Osteocyte (in vitro differentiated cells): Measurements from ENCODE around the gene OTOG. TPM values are rescaled to one million over a fixed set of nuclear protein-coding genes. Genes with fewer than 3 reads are reported as not detected.

ENCODE experiments used
- DNase-seq: peaks from one replicate; pipeline ENCODE4 v3.0.0; 2021; ENCODE audit warnings: mixed read lengths; ENCODE audit not compliant: unreplicated experiment; ENCODE audit errors: extremely low spot score
- H3K27ac Mint-ChIP-seq: one replicate; pipeline ENCODE4 v1.8.0; 2021; ENCODE audit warnings: mild to moderate bottlenecking, mixed read lengths; ENCODE audit not compliant: unreplicated experiment
- H3K27me3 Mint-ChIP-seq: one replicate; pipeline ENCODE4 v1.8.0; 2021; ENCODE audit warnings: mixed read lengths; ENCODE audit not compliant: unreplicated experiment
- H3K36me3 Mint-ChIP-seq: one replicate; pipeline ENCODE4 v1.8.0; 2021; ENCODE audit warnings: mixed read lengths; ENCODE audit not compliant: unreplicated experiment
- H3K4me1 Mint-ChIP-seq: one replicate; pipeline ENCODE4 v1.8.0; 2021; ENCODE audit warnings: mixed read lengths; ENCODE audit not compliant: unreplicated experiment
- H3K4me3 Mint-ChIP-seq: one replicate; pipeline ENCODE4 v1.8.0; 2021; ENCODE audit warnings: mild to moderate bottlenecking, moderate library complexity, mixed read lengths; ENCODE audit not compliant: unreplicated experiment
- H3K9me3 Mint-ChIP-seq: one replicate; pipeline ENCODE4 v1.8.0; 2021; ENCODE audit warnings: mixed read lengths; ENCODE audit not compliant: unreplicated experiment
- CTCF ChIP-seq: fragments of 200-600 bp; sonication (generic); IDR thresholded peaks from 2 replicates; pipeline ENCODE4 v1.5.0; 2021; ENCODE audit warnings: antibody characterized with exemption, mild to moderate bottlenecking, moderate library complexity
- total RNA-seq: library from RNA; stranded (reverse); gene quantifications from 2 replicates; pipeline ENCODE4 v1.2.1, GENCODE V29; 2021

OTOG gene
- total RNA-seq, 1 donor from 2014 or later: not detected

- Mint-ChIP-seq H3K27me3 (peaks cover 14% of the 10 kb centered on the region), H3K4me3 (no peak overlapping the region), H3K27ac (peak overlapping the region; percentile 38), H3K4me1 (no peaks in the 10 kb centered on the region), H3K36me3 (no peaks in the 10 kb centered on the region), H3K9me3 (no peaks in the 10 kb centered on the region)
- TF ChIP-seq CTCF: no peak
- DNase-seq: no peak
Observed at GRCh38 chr11:17696741-17697140, 149.7 kb downstream of the OTOG start.

Other genes starting within 250 kb of the OTOG start
- 7.5 and 9.0 TPM in 2 replicates for gene NCR3LG1, start 195.5 kb upstream of the OTOG start, total RNA-seq
- gene KCNJ11, start 158.6 kb upstream of the OTOG start, total RNA-seq: not detected in 2 replicates
- not detected in 2 replicates for gene ABCC8, start 70.4 kb upstream of the OTOG start, total RNA-seq
- not detected in 2 replicates for gene USH1C, start 2.8 kb upstream of the OTOG start, total RNA-seq
- gene MYOD1, start 172.3 kb downstream of the OTOG start, total RNA-seq: not detected in 2 replicates
- gene KCNC1, start 187.5 kb downstream of the OTOG start, total RNA-seq: not detected in 2 replicates